ENCODE data around the gene POLDIP3.

Gene POLDIP3

GRCh38 chr22:42641801-42642413 lies 27.2 kb upstream of the POLDIP3 start:
- no peak for DNase-seq

GRCh38 chr22:42639541-42640241 lies 25.0 kb upstream of the POLDIP3 start:
- no peak for DNase-seq

- no peak for DNase-seq
Measured at GRCh38 chr22:42637555-42637954, 22.9 kb upstream of the POLDIP3 start.

- DNase-seq: no peak
Measured at GRCh38 chr22:42636506-42636905, 21.8 kb upstream of the POLDIP3 start.

GRCh38 chr22:42635531-42635930 lies 20.8 kb upstream of the POLDIP3 start:
- DNase-seq: no peak

- no peak for DNase-seq
Measured at GRCh38 chr22:42633013-42633412, 18.3 kb upstream of the POLDIP3 start.

GRCh38 chr22:42632096-42632495 lies 17.4 kb upstream of the POLDIP3 start:
- DNase-seq: no peak

GRCh38 chr22:42630901-42631602 lies 16.4 kb upstream of the POLDIP3 start:
- no peak for DNase-seq

GRCh38 chr22:42630211-42630610 lies 15.5 kb upstream of the POLDIP3 start:
- no peak for DNase-seq

GRCh38 chr22:42627981-42628380 lies 13.3 kb upstream of the POLDIP3 start:
- DNase-seq: no peak

- no peak for DNase-seq
Measured at GRCh38 chr22:42626951-42627625, 12.4 kb upstream of the POLDIP3 start.

GRCh38 chr22:42626431-42626830 lies 11.7 kb upstream of the POLDIP3 start:
- DNase-seq: no peak

GRCh38 chr22:42625416-42625815 lies 10.7 kb upstream of the POLDIP3 start:
- DNase-seq: no peak

GRCh38 chr22:42624551-42625106 lies 9.9 kb upstream of the POLDIP3 start:
- DNase-seq: no peak

- no peak for DNase-seq
Measured at GRCh38 chr22:42623756-42624441, 9.2 kb upstream of the POLDIP3 start.

- no peak for DNase-seq
Measured at GRCh38 chr22:42623301-42623751, 8.6 kb upstream of the POLDIP3 start.

GRCh38 chr22:42622061-42622710 lies 7.5 kb upstream of the POLDIP3 start:
- DNase-seq: no peak

GRCh38 chr22:42621505-42622002 lies 6.9 kb upstream of the POLDIP3 start:
- DNase-seq: peak; percentile 35 to 39

GRCh38 chr22:42620084-42620483 lies 5.4 kb upstream of the POLDIP3 start:
- no peak for DNase-seq

GRCh38 chr22:42619261-42620063 lies 4.8 kb upstream of the POLDIP3 start:
- DNase-seq: no peak

All from inflammatory macrophage (primary cell).